IPS-15b (cell line): Measurements from ENCODE around the gene KCNQ2.

Experiments
- H3K27me3 ChIP-seq: one replicate; pipeline ENCODE4 v1.6.1; 2013; ENCODE audit warnings: low read length; ENCODE audit not compliant: control insufficient read depth, insufficient read depth
- H3K36me3 ChIP-seq: one replicate; pipeline ENCODE4 v1.6.1; 2013; ENCODE audit warnings: low read length; ENCODE audit not compliant: control insufficient read depth, insufficient read depth
- H3K4me1 ChIP-seq: one replicate; pipeline ENCODE4 v1.6.1; 2013; ENCODE audit warnings: mild to moderate bottlenecking, low read length; ENCODE audit not compliant: control insufficient read depth, insufficient read depth
- H3K4me3 ChIP-seq: one replicate; pipeline ENCODE4 v1.5.1; 2013; ENCODE audit warnings: low read depth, low read length
- H3K9ac ChIP-seq: one replicate; pipeline ENCODE4 v1.6.1; 2013; ENCODE audit warnings: low read depth, mild to moderate bottlenecking, low read length
- H3K9me3 ChIP-seq: one replicate; pipeline ENCODE4 v1.6.1; 2013; ENCODE audit warnings: mild to moderate bottlenecking, low read length; ENCODE audit not compliant: control insufficient read depth, insufficient read depth

The KCNQ2 gene

DNA sequence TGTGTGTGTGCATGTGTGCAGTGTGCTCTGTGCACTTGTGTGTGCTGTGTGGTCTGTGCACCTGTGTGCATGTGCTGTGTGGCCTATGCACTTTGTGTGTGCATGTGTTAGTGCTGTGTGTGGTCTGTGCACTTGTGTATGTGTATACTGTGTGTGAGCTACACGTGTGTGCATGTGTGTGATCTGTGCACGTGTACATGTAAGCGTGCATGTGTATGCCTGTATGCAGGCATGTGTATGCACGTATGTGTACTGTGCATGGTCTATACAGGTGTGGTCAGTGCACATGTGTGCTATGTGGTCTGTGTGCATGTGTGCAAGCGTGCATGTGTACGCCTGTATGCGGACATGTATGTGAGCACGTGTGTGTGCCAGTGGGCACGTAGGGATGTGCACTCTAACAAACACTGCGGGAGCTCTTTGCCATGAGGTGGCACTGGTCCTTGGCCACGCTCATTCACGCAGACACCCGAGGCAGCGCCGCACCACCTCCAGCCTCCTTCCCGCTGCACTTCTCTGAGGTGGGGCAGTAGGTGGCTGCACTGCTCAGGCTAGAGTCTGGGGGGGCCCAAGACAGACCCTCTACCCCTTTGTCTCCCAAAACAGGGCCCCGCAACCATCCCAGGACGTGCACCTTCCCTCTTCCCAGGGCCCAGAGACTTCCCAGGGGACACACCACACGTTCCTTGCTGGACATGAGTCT is 68.9 kb downstream of the KCNQ2 start:
- no peaks in the 10 kb centered on the region for H3K27me3 ChIP-seq
- H3K4me3 ChIP-seq, result no peak overlapping the region
- H3K4me1 ChIP-seq, result no peaks in the 10 kb centered on the region
- H3K9ac ChIP-seq, result no peak overlapping the region
- H3K36me3 ChIP-seq, result no peaks in the 10 kb centered on the region
- H3K9me3 ChIP-seq, result no peaks in the 10 kb centered on the region

DNA sequence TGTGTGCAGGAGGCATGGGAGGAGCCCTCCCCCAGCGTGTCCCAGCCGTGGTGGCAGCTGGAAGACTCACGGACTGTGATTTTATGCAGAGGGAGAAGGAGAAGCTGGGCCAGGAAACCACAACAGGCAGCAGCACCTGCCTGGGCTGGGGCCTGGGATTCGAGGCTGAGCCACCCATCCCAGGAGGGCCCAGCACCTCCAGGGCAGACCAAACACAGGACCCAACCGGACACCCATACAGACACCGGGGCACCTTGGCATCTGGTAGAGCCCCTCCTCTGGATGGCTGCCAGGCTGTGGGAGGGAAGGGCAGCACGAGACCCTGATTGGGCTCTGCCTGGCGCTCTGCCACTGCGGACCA is 69.6 kb downstream of the KCNQ2 start:
- Histone ChIP-seq H3K9me3 (no peaks in the 10 kb centered on the region), H3K36me3 (no peaks in the 10 kb centered on the region), H3K9ac (no peak overlapping the region), H3K4me3 (no peak overlapping the region), H3K27me3 (no peaks in the 10 kb centered on the region), H3K4me1 (no peaks in the 10 kb centered on the region)

DNA sequence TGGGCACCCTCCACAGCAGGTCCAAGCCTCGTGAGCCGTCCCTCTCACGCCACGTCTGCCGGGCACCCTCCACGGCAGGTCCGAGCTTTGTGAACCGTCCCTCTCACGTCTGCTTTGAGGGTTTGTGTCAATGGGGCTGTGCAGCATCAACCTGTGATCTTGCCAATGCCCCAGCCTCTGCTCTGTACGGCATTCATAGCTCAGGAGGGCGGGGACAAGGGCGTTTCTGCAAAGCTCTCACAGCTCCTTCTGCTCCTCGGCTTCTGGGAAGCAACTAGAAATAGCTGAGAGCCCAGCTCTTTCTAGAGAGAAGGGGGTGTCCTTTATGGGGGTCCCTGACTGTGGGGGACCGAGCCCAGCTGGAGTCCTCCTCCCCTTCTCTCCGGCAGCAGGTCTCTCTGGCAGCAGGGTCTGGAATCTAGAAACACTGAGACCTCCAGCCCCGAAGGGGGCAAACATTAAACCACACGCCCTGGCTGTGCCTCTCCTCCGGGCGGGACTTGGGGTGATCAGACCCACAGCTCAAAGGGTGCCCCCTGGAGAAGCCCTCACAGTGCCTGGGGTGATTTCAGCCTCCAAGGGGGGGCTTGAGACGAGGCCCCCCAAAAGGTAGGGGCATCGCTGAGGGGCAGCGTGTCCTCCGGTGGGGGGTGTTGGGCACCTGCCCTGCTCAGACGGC is 70.1 kb downstream of the KCNQ2 start:
- Histone ChIP-seq H3K4me1 (no peaks in the 10 kb centered on the region), H3K27me3 (no peaks in the 10 kb centered on the region), H3K9ac (no peak overlapping the region), H3K9me3 (no peaks in the 10 kb centered on the region), H3K36me3 (no peaks in the 10 kb centered on the region), H3K4me3 (no peak overlapping the region)

DNA sequence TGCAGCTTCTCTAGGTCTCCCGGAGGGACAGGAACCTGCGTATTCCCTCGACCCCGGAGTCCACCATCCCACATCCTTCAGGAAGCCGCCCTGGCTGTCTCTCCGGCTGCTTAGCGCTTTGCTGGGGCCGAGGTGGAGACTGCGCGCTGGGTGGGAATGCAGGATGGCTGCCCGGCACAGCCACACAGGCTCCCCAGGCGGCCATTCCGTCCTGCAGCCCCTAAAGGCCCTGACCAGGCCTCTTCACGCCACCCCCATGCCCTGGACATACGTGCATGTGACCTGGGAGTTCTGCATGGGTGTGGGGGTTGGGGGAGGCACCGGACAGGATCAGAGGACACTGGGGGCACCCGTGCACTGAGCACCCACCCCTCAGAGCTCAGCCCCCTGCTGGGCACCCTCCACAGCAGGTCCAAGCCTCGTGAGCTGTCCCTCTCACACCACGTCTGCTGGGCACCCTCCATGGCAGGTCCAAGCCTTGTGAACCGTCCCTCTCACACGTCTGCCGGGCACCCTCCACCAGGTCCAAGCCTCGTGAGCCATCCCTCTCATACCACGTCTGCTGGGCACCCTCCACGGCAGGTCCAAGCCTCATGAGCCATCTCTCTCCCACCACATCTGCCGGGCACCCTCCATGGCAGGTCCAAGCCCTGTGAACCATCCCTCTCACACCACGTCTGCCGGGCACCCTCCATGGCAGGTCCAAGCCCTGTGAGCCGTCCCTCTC is 70.9 kb downstream of the KCNQ2 start:
- H3K4me3 ChIP-seq, result no peak overlapping the region
- H3K4me1 ChIP-seq, result no peaks in the 10 kb centered on the region
- H3K9me3 ChIP-seq, result no peaks in the 10 kb centered on the region
- no peaks in the 10 kb centered on the region for H3K36me3 ChIP-seq
- H3K9ac ChIP-seq, result no peak overlapping the region
- H3K27me3 ChIP-seq, result no peaks in the 10 kb centered on the region

DNA sequence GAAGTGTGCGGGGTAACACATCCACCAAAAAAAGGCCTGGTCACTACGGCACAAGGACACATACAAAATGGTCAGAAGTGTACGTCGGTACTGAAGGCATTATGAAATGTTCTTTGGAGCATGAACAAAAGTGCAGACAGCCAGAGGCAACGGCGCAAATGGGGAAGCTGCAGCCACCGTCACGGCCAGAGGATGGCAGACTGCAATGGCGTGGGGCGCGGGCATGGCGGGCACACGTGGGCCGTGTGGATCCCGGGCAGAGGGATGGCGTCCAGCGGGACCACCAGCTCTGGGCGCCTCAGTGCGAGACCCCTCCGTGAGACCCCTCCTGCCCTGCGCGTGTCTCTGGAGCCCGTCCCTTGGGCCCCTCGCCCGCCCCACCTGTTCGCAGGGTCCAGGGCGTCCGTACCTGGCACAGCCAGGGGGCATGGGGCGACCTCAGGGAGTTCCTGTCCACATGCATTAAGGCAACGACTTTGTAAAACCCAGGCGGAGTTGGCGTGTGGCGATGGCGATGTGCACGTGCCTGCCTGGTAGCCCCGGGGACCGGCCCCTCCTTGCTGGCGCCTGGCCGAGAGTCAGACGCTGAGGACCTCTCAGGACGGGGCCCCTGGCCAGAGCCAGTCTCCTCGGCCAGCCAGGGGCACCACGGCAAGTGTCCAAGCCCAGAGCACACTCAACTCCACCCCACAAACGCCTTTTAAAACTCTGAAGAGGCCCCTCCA is 71.8 kb downstream of the KCNQ2 start:
- H3K4me3 ChIP-seq, result no peak overlapping the region
- no peaks in the 10 kb centered on the region for H3K4me1 ChIP-seq
- H3K9me3 ChIP-seq, result no peaks in the 10 kb centered on the region
- no peak overlapping the region for H3K9ac ChIP-seq
- H3K27me3 ChIP-seq, result no peaks in the 10 kb centered on the region
- no peaks in the 10 kb centered on the region for H3K36me3 ChIP-seq

DNA sequence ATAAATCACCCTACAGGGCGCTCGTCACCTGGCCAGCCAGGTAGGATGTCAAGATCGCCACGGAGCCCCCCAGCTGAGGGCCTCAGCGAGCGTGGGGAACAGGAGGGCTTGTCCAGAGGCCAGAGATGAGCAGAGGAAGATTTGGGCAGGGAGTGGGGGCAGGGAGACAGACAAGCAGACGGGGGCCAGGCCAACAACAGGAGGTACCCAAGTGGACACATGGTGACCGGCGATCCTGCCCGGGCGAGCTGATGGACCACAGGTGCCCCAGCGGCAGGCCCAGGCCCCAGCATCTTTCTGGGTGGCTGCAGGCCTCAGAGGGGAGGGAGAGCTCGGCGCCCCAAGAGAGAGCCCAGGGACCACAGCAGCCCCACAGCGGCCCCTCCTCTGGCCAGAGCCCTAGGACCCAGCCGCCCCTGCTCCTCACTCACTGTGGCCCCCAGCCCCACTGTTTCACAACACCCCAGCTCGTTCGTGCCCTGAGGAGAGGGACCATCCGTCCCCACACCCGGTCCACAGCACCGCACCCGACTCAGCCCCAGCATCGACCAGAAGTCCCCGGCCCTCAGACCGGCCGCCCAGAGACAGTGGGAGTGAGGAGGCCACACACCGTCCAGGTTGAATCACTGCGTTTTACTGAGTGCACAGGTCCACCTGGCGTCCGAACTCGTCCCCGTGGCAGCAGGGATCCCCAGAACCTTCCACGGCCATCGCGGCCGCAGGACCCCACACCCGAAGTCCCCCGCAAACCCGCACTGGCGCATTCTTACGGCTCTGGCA is 72.7 kb downstream of the KCNQ2 start:
- no peaks in the 10 kb centered on the region for H3K4me1 ChIP-seq
- no peaks in the 10 kb centered on the region for H3K36me3 ChIP-seq
- no peak overlapping the region for H3K4me3 ChIP-seq
- no peak overlapping the region for H3K9ac ChIP-seq
- no peaks in the 10 kb centered on the region for H3K9me3 ChIP-seq
- H3K27me3 ChIP-seq, result no peaks in the 10 kb centered on the region

DNA sequence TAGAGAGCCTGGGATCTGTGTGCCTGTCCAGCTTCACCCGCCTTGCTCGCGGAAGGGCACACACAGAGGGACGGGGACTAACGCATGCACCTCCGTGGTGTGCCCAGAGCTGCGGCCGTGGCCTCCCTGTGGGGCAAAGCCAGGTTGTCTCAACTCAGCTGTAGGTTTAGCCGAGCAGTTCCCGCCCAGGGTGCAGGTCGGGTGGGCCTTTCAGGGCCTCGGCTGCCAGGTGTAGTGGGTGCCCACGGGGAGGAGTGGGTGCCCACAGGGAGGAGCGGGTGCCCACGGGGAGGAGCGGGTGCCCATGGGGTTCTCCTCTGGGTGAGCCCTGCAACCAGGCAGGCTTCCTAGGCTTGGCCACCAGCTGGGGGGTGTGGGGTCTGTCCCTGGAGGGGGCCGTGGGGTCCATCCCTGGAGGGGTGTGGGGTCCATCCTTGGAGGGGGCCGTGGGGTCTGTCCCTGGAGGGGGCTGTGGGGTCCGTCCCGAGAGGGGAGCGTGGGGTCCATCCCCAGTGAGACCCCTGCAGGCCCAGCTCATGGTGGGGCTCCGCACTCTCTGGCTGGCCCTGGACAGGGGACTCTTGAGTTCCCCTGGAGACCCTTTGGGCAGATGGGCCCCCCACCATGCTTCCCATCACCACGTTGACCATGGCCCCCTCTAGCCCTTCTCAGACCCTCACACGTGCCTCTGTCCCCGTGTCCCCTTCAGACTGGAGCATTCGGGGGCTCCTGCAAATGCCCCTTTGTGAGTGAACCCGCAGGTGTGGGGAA is 73.5 kb downstream of the KCNQ2 start:
- Histone ChIP-seq H3K27me3 (no peaks in the 10 kb centered on the region), H3K9ac (no peak overlapping the region), H3K4me3 (no peak overlapping the region), H3K4me1 (peaks cover 4% of the 10 kb centered on the region), H3K36me3 (no peaks in the 10 kb centered on the region), H3K9me3 (no peaks in the 10 kb centered on the region)

DNA sequence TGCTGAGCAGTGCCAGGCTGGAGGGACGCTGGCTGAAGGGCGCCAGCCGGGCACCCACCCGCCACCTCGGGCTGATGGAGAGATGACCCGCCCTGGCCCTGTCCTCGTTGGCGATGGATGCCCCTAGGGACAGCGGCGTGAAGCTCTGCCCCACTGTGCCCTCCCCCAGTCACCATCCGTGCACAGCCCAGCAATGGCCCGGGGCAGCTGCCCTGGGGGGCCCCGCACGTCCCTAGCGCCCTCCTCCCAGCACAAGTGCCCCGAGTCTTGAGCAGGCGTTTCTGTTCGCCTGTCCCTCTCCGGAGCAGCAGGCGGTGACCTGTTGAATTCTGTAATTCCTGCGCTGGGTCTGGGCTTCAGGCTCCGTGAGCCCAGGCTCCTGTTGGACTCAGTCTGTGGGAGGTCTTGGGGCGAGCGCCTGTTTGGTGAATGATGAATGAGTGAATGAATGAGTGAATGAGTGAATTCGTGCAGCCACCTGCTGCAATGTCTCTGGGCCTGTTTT is 74.5 kb downstream of the KCNQ2 start:
- H3K27me3 ChIP-seq, result no peaks in the 10 kb centered on the region
- no peak overlapping the region for H3K9ac ChIP-seq
- peaks cover 4% of the 10 kb centered on the region for H3K4me1 ChIP-seq
- H3K36me3 ChIP-seq, result no peaks in the 10 kb centered on the region
- no peak overlapping the region for H3K4me3 ChIP-seq
- H3K9me3 ChIP-seq, result no peaks in the 10 kb centered on the region

DNA sequence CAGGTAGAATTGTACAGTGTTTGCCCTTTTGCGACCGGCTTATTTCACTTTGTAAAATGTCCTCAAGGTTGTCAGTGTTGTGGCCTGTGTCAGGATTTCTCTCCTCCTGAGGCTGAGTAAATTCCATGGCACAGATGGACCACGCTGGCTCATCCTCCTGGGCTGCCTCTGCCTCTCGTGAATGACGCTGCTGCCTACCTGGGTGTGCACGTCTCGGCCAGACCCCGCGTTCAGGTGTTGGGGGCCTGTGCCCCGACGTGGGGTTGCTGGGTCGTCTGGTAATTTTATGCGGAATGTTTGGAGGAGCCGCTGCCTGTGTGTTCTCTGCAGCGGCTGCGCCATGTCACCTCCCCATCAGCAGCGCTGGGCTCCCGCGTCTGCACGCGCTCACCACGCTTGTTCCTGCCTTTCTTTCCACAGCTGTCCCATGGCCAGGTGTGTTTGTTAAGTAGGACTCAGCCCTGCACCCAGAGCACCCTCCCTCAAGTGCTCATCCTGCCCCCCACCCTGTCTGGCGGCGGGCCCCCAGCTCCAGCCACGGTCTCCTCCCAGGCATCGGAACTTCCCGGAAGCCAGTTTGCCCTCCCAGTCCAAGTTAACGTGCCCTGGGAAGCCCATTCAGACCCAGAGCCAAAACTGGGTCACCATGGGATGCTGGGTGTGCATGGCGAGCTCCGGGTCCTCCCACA is 75.2 kb downstream of the KCNQ2 start:
- Histone ChIP-seq H3K9ac (no peak overlapping the region), H3K4me3 (no peak overlapping the region), H3K9me3 (no peaks in the 10 kb centered on the region), H3K36me3 (no peaks in the 10 kb centered on the region), H3K27me3 (no peaks in the 10 kb centered on the region), H3K4me1 (peaks cover 4% of the 10 kb centered on the region)

DNA sequence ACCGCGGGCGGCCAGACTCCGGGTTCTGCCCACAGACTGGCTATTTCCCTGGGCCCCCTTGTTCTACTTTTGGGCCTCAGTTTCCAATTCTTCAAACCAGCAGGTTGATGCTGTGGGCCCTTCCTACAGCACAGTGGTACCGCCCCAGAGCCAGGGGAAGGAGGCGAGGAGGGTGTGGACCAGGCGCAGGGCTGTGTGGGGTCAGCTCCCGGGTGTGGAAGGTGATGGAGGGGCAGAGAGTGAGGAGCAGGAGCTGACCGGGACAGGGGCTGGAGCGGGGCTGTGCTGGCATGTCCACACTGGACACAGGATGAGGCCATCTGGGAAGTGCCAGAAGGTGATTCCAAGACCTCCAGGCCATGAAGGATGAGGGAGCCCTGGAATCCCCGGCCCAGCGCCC is 76.2 kb downstream of the KCNQ2 start:
- H3K4me3 ChIP-seq, result no peak overlapping the region

More for the DNA sequence above, 76.2 kb downstream of the KCNQ2 start:
- Histone ChIP-seq H3K27me3 (no peaks in the 10 kb centered on the region), H3K9ac (no peak overlapping the region), H3K9me3 (no peaks in the 10 kb centered on the region), H3K36me3 (no peaks in the 10 kb centered on the region), H3K4me1 (peaks cover 4% of the 10 kb centered on the region)
